ENCODE measurements around the gene MKLN1.

MKLN1 gene

DNA sequence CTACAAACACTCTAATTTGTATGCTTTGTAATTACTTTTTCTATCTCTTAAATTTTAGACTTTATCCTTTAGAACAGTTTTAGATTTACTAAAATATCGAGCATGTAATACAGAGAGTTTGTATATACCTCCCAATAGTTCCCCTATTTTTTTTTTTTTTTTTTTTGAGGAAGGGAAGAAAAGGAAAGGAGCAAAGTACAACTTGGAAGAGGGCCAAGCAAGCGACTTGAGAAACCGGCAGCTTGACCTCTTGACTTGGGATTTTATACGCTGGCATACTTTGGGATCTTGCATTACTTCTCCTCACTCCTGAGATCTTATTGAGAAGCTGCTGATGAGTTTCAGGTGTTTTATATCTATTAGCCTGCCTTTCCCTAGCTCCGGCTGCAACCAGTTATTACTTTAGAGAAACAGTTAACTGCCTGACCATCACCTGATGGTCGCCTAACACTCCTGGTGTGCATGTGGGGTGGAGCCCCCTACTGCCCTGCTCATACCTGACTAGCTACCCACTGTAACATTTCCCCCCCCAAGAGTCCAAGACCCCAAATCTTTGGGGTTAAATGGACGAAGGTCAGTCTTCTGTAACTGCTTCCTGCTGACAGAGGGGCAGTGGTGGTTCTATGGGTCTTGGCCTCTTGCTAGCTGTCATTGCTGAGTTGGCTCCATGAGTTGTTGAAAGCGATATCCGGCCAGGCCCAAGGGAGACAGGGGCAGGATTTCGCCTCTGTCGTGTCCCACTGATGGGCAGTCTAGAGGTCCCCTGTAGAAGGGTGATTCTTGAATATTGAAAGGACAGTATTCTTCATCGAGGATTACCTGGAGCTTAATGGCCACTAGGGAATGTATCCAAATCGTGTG, 28.5 kb downstream of the MKLN1 start:
- DNase-seq, result no peak

- no peak for DNase-seq
Measured at GRCh38 chr7:131357282-131357880, 29.7 kb downstream of the MKLN1 start.

DNA sequence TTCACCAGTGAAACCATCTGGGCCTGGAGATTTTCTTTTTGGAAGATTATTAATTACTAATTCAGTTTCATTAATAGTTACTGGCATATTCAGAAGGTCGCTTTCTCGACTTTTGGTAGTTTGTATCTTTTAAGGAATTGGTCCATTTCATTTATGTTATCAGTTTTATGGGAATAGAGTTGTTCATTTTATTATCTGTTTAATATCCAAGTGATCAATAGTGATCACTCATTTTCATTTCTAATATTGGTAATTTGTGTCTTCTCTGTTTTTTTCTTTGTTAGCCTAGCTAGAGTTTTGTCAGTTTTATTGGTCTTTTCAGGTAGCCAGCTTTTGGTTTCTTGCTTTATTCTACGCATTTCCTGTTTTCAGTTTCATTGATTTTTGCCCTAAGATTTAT, 31.0 kb downstream of the MKLN1 start:
- no peak for DNase-seq

DNA sequence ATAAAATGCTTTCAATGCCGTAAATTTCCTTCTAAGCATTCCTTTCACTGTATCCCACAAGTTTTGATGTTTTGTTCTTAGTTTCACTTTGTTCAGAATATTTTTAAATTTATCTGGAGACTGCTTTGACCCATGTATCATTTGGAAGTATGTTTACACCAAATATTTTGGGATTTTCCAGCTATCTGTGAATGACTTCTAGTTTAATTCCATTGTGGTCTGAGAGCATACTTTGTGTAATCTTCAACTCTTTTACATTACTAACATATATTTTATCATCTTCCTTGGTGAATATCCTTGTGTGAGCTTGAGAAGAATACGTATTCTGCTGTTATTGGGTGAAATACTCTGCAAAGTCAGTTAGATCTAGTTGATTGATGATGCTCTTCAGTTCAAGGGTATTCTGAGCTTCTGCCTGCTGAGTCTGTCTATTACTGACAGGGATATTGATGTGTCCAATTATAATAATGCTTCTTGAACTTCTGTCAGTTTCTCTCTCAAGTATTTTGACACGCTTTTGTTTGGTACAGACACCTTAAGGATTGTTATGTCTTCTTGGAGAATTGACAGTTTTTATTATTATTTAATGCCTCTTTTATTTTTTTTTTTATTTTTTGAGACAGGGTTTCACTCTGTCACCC, 31.6 kb downstream of the MKLN1 start:
- no peak for DNase-seq

GRCh38 chr7:131363719-131364118, 36.0 kb downstream of the MKLN1 start:
- peak; percentile 40 for DNase-seq

- DNase-seq, result no peak
Measured at GRCh38 chr7:131364767-131365344, 37.2 kb downstream of the MKLN1 start.

DNA sequence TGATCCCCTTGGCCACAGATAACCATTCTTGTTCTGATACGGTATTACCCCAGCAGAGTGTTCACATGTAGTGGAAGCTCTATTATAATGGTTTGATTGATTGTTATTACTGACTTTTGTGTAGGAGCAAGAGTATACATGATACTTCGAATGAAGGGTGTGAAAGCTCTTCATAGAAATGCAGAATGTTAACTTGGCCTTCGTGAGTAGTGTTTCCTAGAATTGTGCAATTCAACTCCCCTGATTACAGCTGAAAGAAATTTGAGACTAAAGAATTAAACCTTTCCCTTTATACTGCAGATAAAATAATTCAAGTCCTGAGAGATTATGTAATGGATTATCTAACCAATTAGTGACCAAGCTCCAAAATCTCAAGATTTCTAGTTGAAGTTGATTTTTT, 38.2 kb downstream of the MKLN1 start:
- DNase-seq, result no peak

GRCh38 chr7:131369354-131369753, 41.7 kb downstream of the MKLN1 start:
- no peak for DNase-seq

DNA sequence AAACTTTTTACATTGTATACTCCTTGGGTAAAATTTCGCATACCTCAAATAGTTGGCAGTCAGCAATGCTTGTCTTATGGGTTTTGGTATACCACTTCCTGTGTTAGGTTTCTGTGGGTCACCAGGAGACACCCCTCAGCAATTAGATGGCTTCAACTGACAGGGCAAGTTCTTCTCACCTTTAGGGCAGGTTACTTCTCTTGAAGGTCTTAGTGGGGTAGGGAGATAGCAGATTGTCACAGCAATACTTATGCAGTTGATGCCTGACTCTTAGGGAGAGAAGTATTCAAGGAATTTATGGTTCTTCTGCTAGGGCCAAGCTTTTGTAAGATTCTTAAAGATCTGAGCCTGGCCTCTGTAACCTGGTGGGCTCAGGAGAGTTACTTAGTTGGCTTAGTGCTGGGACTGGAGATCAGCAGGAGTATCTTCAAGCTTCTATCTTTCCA, 42.9 kb downstream of the MKLN1 start:
- DNase-seq, result no peak

GRCh38 chr7:131371411-131371810, 43.7 kb downstream of the MKLN1 start:
- DNase-seq, result no peak

GRCh38 chr7:131372554-131372953, 44.9 kb downstream of the MKLN1 start:
- no peak for DNase-seq

DNA sequence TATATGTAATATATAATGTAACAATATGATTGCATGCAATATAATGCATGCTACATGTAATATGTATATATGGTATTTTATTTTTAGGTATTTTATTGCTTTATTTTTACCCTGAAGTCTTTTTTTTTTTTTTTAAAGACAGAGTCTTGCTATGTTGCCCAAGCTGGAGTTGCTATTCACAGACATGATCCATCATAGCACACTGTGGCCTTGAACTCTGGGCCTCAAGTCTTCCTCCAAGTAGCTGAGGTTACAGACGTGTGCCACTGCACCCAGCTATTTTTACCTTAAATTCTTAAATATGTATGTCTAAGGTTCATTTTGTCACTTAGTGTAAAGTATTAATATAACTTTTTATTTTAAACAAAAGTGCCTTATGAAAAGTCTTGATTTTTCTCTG, 47.1 kb downstream of the MKLN1 start:
- DNase-seq, result no peak

DNA sequence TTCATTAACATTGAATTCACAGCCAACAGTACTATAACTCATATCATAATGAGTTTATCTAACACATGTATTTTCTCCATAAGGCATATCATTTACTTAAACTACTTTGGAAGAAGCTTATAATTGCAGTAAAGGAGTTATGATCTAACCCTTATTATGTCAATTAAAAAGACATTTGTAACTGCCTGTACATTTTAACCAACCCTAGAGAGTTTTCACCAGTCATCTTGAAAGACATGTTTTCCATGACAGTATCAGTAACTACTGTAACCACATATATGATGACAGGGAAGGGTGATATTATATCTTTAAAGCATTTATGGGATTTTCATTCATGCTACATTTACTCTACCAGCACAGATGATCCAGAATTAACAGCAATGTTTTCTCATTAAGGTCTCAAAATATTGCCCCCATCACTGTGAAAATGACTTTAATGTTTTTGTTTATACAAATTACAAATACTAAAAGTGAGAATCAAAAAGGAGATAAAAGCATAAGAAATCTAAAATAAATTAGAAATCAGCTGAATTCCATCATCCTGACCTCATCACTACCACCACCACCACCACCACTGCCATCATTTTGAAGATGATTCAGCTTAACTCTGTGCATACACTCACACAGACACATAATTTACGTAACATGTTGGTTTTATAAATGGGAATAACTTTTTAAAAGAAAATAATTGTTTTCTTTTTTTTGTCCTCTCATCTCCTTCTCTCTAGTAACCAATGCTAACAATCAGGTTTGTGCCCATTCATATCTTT, 53.6 kb downstream of the MKLN1 start:
- DNase-seq, result no peak

DNA sequence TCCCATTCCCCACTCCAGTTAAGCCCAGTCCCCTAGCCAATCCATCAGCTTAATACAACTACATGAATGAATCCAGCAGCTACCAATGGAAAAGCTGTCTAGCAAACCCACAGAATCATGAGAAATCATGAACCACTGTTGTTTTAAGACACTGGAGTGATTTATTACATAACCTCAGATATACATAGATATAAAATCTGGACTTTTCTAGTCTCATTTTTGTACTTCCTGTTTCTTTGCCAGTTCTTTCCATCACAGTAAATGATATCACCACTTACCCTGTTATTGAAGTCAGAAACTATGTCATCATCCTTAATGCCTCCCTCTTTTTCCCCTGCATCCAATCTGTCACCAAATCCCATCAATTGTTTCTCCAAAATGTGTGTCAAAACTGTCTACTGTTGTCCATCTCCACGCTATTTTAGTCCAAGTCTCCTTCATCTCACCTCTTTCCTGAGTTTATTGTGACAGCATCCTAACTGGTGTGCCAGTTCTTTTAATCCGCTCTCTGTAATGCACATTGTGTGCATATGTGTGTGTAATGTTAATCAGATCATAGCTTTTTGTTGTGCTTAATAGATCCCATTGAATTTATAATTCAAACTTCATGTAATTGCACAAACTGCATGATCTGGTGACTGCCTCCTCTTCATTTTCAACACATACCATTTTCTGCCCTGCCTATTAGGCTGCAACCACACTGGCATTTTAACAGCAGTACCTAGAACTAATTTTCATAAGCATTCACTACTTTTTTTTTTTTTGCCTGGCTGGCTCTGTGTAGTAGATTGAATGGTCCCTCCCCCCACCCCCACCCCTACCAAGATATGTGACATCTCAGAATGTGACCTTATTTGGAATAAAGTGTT, 56.0 kb downstream of the MKLN1 start:
- DNase-seq, result no peak

- no peak for DNase-seq
Measured at GRCh38 chr7:131384286-131384635, 56.6 kb downstream of the MKLN1 start.

- DNase-seq, result no peak
Measured at GRCh38 chr7:131385039-131385605, 57.4 kb downstream of the MKLN1 start.

GRCh38 chr7:131388126-131388525, 60.5 kb downstream of the MKLN1 start:
- DNase-seq, result no peak

GRCh38 chr7:131390275-131390674, 62.6 kb downstream of the MKLN1 start:
- DNase-seq, result no peak

DNA sequence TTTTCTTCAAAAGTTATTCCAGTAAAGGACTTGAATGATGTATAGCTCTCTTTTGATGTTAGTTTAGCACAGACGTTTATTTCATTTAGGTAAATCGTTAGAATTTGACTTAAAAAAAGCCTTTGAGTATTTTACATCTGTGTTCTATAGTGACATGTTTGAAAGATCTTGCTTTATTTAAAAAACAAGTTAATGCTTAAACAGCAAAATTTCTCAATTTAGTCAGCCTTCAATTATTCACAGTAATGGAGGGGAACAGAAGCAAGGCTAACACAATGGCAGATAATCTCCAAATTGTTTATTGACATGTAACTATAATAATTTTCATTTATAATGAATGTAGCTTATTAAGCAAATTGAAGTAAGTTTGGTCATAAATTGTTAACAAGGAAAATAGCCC, 63.5 kb downstream of the MKLN1 start:
- no peak for DNase-seq

DNA sequence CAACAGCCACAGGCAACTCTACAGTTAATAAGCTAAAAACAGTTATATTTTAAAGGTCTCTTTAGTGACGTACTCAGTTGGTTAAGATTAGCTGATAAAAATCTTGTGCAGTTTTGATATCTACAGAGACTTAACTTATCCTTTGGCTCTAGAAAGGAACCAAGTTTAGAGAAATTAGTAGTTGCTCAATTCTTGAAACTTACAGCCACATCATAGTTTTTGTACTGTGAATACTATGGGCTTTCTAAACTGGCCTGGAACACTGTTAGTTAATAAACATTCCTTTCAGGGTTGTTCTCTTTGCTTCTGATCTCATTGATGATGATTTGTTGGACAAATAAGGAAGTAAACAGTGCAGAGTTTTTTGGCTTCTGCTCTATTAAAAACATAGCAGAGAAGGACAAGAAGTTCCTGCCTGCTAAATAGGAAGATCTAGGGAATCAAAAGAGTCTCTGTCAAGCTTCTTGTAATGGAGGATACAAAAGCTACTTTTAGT, 73.1 kb downstream of the MKLN1 start:
- no peak for DNase-seq

DNA sequence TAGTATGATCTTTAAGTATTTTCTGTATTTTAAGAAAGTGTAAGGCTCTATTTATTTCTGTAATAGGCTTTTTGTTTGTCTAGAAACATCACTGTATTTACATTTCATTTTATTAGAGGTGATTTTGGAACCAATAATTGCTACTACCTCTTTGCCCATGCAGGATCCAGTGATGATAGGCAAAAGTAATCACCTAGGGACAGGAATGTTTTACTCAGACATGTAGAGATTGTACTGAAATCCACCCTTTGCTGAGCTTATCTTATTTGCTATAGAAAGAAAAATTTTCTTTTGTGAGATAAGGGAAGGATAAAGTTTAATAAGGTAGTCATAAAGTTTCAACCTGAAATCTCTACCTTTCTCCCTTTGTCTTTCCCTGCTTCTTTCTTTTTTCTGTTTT, 73.5 kb downstream of the MKLN1 start:
- no peak for DNase-seq

Measured in NCI-H1105 treated with DMSO at 0.1 percent for 48 hours (cell line).